CD4-positive, alpha-beta T cell treated with Interleukin-6 at 100 ng/mL for 8 hours (primary cell): ENCODE results near the gene ALDH1A2.
"Not testable (repeated sequence)": the region's sequence is repeated elsewhere in the genome, so short reads cannot be mapped to it uniquely, and the experiment has no call there.

Experiments
- DNase-seq: peaks from one replicate; pipeline ENCODE4 v3.0.0-alpha.2; 2020; ENCODE audit warnings: mixed read lengths, low spot score

ALDH1A2 gene

GRCh38 chr15:58065445-58066041 is at the start of gene ALDH1A2:
Gene ALDH1A2 (minus strand): TSS chr15:58065711. CDS start chr15:58065650, 61 bp downstream.
- DNase-seq = no peak

DNA sequence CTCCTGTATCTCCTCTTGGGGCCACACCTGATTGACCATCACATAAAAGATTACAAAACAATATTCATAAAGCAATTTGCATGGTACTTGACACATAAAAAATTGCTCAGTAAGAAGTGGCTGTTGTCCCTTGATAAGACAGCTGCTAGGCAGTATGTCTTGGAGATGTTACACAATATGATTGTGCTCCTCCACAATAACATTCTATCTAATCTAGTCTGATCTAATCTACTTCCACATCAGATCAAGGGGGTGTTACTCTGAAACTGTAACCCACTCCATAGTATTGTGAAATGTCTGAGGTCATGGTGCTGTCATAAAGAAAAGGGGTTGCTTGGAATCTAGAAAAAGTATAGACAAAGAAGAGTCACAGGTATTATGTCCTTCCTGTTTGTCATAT is 49.3 kb upstream of the ALDH1A2 start:
- DNase-seq = no peak

DNA sequence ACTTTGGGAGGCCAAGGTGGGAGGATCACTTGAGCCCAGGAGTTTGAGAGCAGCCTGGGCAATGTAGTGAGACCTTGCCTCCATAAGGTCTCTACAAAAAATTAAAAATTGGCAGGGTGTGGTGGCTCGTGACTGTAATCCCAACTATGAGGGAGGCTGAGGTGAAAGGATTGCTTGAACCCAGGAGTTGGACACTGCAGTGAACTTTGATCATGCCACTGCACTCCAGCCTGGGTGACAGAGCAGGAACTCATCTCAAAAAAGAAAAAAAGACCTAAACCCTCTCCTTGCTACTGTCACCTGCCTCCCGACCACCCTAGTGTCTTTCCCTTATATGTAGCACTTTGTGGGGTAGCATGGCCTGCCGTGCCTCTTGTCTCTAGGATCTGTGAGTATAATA is 48.9 kb upstream of the ALDH1A2 start:
- DNase-seq = no peak

- DNase-seq = not testable (repeated sequence)
Observed at GRCh38 chr15:58113358-58113757, 47.8 kb upstream of the ALDH1A2 start.

GRCh38 chr15:58111718-58112104 is 46.2 kb upstream of the ALDH1A2 start:
- DNase-seq = no peak

DNA sequence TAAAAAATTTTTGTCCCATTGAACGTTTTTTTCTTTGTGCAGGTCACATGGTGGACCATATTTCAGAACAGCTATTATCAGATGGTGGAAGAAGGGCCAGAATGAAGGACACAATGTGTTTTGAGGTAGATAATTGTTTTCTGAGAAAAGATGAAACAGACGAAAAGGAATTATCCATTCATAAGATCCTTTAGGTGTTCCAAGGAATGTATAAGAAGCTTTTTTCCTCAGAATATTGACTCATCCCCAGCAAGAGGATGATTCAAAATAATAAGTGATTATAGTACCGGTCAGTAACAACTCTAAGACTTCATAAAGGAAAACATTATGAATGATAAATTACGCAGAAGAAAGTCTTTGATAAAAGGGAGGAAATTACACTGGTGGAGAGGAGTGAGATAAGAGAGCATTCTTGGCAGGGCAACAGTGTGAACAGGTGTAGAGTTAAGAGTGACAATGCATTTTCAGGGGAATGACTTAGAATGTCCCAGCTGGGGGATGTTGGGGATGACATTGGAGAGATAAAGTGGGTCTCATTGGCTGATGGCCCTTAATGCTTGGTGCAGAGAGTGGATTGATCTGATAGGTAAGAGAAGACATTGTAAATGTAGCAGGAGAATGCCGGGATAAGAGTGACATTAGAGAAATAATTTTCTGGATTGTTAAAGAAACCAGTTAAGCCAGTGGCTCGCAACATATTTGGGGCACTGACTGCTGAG is 45.6 kb upstream of the ALDH1A2 start:
- DNase-seq = no peak

DNA sequence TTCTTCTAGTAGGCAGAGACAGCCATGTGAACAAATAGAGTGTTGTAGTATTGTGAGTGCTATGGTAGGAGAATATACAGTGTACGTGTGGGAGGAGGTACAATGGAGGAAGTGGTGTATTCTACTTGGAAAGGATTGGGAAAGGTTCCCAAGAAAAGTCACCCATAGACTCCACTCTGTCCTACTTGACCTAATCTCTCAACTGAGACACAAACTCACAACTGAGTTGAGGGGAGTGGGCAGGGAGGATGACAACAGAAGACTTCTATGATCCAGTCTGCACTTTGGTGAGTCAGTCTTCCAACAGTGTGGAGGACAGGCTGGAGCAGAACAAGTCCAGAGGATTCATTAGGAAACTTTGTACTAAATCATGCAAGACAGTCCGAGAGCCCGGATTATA is 43.9 kb upstream of the ALDH1A2 start:
- no peak for DNase-seq

- no peak for DNase-seq
Observed at GRCh38 chr15:58108117-58108516, 42.6 kb upstream of the ALDH1A2 start.

GRCh38 chr15:58103482-58103881 is 38.0 kb upstream of the ALDH1A2 start:
- no peak for DNase-seq

DNA sequence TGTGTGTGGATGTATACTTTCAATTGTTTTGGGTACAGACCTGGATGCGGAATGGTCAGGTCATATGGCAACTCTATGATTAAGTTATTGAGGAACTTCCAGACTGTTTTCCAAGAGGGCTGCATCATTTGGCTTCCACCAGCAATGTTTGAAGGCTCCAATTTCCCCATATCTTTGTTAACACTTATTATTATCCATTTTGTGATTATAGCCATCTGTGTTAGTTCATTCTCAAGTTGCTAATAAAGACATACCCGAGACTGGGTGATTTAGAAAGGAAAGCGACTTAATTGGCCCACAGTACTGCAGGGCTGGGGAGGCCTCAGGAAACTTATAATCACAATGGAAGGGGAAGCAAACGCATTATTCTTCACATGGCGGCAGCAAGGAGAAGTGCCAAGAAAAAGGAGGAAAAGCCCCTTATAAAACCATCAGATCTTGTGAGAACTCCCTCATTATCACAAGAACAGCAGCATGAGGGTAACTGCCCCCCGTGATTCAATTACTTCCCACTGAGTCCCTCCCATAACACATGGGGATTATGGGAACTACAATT is 31.1 kb upstream of the ALDH1A2 start:
- DNase-seq = no peak

DNA sequence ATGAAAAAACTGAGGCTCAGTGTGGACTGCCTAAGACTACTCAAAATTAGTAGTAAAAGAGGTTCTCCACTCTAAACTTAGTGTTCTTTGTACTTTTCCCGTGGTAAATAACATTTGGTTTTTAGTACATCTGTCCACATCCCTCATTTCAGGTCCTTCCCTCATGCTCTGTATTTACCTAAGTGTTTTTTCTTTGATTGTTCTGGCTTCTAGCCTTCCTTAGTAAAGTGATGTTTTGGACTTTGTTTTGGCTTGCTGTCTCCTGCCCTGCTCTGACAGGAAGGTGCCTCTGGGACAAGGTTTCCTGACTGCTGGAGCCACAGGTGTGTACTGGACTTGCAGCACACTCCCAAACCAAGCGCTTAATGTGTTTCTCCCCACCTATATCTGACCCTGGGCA is 29.9 kb upstream of the ALDH1A2 start:
- DNase-seq = no peak

DNA sequence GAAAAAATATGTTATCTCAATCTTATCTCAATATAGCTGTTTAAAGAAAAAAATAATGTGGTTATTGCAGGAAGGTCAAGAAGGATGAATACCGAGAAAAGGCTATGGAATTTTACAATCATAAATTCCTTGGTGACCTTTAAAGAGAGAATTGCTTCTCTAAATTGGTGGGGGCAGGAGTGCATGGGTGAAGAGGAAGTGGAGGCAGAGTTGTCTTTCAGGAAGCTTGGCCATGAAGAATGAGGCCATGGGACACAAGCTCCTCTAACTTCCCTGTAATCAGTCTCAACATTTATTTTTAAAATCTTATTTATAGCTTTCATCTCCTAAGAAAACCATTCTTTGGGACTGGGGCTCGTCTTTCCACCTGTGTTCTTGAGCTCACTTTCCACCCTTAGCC is 22.4 kb upstream of the ALDH1A2 start:
- no peak for DNase-seq

GRCh38 chr15:58086491-58086890 is 21.0 kb upstream of the ALDH1A2 start:
- no peak for DNase-seq

- DNase-seq = no peak
Observed at GRCh38 chr15:58083526-58083925, 18.0 kb upstream of the ALDH1A2 start.

- DNase-seq = no peak
Observed at GRCh38 chr15:58081891-58082290, 16.4 kb upstream of the ALDH1A2 start.

DNA sequence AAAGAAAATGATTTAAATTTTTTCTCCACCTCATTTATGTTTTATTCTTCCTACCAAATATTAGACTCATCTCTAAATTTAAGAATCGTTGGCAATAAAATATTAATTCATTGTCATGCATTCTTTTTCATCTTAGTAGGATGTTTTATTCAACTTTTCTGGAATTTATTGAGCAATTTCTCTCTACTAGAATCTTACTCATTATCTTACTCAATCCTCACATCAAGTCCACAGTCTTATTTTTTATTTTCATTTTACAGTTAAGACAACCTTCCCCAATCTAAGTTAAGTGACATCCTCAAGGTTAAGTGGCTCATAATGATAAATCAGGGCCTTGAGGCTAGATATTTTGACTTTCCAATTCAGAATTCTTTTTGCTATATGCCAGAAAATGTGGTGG is 15.9 kb upstream of the ALDH1A2 start:
- DNase-seq = no peak

GRCh38 chr15:58080959-58081358 is 15.4 kb upstream of the ALDH1A2 start:
- not testable (repeated sequence) for DNase-seq

- no peak for DNase-seq
Observed at GRCh38 chr15:58080398-58080797, 14.9 kb upstream of the ALDH1A2 start.

GRCh38 chr15:58078591-58078990 is 13.1 kb upstream of the ALDH1A2 start:
- DNase-seq = no peak

DNA sequence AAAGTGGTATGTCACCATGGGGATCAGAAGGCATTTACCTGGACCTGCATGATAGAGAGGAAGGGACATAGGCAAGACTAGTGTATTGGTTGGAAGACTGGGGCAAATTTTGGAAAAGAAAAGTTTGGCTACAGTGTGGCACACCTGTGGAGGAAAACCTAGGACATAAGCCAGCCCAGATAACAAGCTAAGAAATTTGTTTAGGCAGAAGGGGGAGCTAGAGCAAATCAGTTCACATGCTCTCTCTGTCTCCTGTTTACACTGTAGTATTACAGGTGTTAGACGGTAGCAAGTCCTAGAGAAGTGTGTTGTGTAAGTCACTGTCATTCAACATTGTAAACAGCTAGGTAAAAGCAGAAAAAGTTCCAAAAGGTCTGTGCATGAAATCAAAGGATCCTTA is 11.9 kb upstream of the ALDH1A2 start:
- no peak for DNase-seq

DNA sequence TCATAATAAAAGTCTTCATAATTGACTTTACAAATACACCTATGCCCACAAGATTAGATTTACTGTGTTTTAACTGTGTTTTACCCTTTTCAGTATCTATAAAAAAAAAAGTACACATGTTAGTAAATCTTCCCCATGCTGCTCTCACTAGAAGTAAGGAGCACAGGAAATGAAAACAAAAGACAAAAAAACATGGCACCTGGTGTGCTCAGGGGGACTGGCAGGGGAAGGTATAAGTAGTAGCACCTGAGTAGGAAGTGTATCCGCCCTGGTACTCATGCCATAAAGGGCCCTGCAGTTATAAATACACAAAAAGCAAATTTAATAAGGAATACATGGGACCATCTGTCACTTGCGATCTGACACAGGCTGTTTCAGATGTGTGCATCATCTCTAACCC is 8.9 kb upstream of the ALDH1A2 start:
- DNase-seq = no peak

DNA sequence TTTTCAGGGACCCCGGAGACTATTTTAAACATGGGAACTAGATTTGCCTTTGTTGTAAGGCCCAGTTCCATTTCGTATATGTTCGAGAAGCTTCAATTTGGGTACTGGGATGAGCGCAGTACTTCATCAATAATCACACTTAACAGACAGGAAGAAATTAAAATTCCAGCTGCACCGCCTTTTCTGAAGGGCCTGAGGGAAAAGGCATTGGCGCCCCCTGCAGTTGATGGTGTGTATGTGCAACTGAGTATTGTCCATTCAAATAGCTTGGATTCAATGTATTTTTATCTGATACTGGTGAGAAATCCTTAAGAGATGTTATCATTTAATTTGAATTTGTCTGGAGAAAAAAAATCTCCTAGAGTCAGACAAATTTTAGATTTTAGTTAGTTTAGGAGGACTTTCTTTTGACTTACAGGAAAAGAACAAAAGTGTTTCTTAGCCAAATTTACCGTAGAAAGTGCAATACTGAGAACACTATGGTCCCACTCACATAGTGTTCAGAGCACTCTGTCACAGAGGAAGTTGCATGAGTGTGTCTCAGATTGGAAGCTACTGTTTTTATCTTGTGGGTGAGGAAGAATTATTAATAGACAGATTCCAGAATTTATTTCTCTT is 5.4 kb upstream of the ALDH1A2 start:
- peak; percentile 4 for DNase-seq

DNA sequence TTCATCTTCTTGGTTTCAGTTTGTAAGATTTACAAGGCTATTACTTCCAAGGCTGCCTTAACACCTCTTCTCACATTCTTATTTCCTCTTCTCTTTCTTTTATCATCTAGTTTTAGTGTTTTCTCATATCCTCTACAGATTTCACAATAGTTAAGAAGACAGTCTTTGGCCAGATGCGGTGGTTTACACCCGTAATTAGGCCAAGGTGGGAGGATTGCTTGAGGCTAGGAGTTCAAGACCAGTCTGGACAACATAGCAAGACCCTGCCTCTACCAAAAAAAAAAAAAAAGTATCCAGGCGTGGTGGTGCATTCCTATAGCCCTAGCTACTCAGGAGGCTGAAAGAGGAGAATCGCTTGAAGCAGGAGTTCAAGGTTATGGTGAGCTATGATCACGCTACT is 3.5 kb upstream of the ALDH1A2 start:
- DNase-seq = no peak
